Subcutaneous abdominal adipose tissue (tissue), 5 donors: Measurements from ENCODE around the gene TECPR1.

Experiments
- H3K27ac ChIP-seq: one replicate; pipeline ENCODE4 v1.7.0; 2013; ENCODE audit warnings: low read depth, mild to moderate bottlenecking, inconsistent platforms, low read length, moderate library complexity
- H3K27me3 ChIP-seq, 5 donors: one replicate each; pipeline ENCODE4 v1.7.0; 2013; ENCODE audit warnings: low read length in 5 of 5, inconsistent platforms in 1 of 5; ENCODE audit not compliant: control insufficient read depth in 5 of 5, insufficient read depth in 4 of 5
- H3K36me3 ChIP-seq, 5 donors: one replicate each; pipeline ENCODE4 v1.7.0; 2013; ENCODE audit warnings: low read length in 5 of 5; ENCODE audit not compliant: control insufficient read depth in 5 of 5, insufficient read depth in 5 of 5
- H3K4me1 ChIP-seq, 5 donors: one replicate each; pipeline ENCODE4 v1.7.0; 2013; ENCODE audit warnings: low read length in 5 of 5, mild to moderate bottlenecking in 3 of 5, moderate library complexity in 1 of 5; ENCODE audit not compliant: control insufficient read depth in 5 of 5, insufficient read depth in 5 of 5
- H3K4me3 ChIP-seq, 5 donors: one replicate each; pipeline ENCODE4 v1.7.0; 2013; ENCODE audit warnings: low read length in 5 of 5, low read depth in 1 of 5
- H3K9ac ChIP-seq, 5 donors: one replicate each; pipeline ENCODE4 v1.7.0; 2013; ENCODE audit warnings: low read length in 5 of 5, mild to moderate bottlenecking in 4 of 5, moderate library complexity in 3 of 5
- H3K9me3 ChIP-seq, 5 donors: one replicate each; pipeline ENCODE4 v1.7.0; 2013; ENCODE audit warnings: low read length in 5 of 5; ENCODE audit not compliant: control insufficient read depth in 5 of 5
- donor health status: healthy.
- donor health status: healthy.
- donor health status: healthy.
- donor health status: healthy.
- donor health status: healthy.

Gene TECPR1

DNA sequence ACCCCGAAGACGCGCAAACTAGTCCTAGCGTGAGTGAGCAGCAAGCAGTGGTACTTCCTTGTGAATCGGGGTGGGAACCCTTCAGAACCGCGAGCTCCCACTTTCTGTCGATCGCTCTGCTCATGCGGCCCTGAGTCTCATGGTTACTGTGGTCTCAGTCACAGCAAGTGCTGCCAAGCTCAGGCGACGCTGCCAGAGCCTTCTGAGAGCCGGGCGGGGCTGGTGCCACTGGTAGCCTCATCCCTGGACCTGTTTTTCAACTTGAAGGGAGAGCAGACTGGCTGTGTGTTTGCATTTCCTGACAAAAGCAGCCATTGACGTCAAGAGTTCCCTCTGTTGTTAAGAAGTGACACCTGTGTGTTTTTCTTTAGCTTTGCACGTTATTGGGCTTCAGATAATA lies 73.7 kb downstream of the TECPR1 start:
- H3K36me3 ChIP-seq: peaks cover 14 to 37% (median 24%) of the 10 kb centered on the region in 5 donors
- no peak overlapping the region for H3K27ac ChIP-seq
- no peak overlapping the region for H3K9ac ChIP-seq

DNA sequence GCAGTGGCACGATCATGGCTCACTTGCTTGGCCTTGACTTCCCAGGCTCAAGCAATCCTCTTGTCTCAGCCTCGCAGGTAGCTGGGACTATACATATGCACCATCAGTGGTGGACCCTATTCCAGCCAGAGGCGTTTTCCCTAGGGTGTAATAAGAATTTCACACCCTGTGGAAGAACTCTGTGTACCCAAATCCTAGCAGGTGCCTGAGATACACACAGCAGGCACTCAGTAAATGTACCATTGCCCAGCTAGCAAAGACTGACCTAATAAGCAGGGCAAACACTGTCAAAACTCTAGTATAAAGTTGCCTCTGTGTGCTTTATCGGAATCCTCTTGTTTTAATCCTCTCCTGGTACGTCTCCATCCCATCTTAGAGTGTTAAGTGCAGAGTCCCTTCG lies 74.5 kb downstream of the TECPR1 start:
- H3K4me3 ChIP-seq: no peak overlapping the region
- H3K27ac ChIP-seq: no peak overlapping the region
- H3K4me1 ChIP-seq: no peaks in the 10 kb centered on the region
- no peaks in the 10 kb centered on the region for H3K27me3 ChIP-seq
- H3K9ac ChIP-seq: no peak overlapping the region
- no peaks in the 10 kb centered on the region for H3K9me3 ChIP-seq
- H3K36me3 ChIP-seq: peaks cover 14 to 37% (median 24%) of the 10 kb centered on the region in 5 donors

More for the DNA sequence above, 73.7 kb downstream of the TECPR1 start:
- Histone ChIP-seq H3K4me1 (no peaks in the 10 kb centered on the region), H3K4me3 (no peak overlapping the region), H3K27me3 (no peaks in the 10 kb centered on the region), H3K9me3 (no peaks in the 10 kb centered on the region)

DNA sequence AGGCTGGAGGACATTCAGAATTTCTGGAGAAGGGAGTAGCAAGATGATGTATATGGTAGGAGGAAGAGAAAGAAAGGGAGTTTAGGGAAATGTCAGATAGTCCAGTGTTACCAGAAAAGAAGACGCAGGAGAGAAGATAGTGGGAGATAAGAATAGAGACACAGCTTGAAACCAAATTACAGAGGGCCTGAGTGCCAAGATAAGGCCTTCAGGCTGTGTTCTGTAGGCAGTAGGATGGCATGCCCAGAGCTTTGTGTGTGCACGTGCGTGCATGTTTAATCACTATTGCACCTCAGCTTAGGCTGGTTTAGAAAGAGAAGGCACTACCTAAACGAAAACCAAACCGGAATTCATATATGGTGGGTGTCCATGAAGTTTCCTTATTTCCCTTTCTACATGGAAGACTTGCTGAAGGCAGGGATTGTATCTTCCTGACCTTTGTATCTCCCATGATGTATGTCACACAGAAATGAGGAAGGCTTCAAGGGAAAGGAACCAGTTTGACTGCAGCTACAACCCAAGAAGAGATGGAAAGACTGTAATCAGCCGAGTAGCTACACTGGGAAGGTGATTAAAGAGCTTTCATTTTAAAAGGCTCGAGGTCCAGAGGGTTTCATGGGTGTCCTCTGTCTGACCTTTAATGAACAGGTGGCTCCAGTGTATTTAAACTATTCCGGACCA lies 76.6 kb downstream of the TECPR1 start:
- H3K4me1 ChIP-seq: no peaks in the 10 kb centered on the region
- no peak overlapping the region for H3K4me3 ChIP-seq
- H3K36me3 ChIP-seq: peaks cover 14 to 46% (median 34%) of the 10 kb centered on the region in 5 donors
- H3K9me3 ChIP-seq: no peaks in the 10 kb centered on the region
- no peaks in the 10 kb centered on the region for H3K27me3 ChIP-seq
- H3K9ac ChIP-seq: no peak overlapping the region
- no peak overlapping the region for H3K27ac ChIP-seq

DNA sequence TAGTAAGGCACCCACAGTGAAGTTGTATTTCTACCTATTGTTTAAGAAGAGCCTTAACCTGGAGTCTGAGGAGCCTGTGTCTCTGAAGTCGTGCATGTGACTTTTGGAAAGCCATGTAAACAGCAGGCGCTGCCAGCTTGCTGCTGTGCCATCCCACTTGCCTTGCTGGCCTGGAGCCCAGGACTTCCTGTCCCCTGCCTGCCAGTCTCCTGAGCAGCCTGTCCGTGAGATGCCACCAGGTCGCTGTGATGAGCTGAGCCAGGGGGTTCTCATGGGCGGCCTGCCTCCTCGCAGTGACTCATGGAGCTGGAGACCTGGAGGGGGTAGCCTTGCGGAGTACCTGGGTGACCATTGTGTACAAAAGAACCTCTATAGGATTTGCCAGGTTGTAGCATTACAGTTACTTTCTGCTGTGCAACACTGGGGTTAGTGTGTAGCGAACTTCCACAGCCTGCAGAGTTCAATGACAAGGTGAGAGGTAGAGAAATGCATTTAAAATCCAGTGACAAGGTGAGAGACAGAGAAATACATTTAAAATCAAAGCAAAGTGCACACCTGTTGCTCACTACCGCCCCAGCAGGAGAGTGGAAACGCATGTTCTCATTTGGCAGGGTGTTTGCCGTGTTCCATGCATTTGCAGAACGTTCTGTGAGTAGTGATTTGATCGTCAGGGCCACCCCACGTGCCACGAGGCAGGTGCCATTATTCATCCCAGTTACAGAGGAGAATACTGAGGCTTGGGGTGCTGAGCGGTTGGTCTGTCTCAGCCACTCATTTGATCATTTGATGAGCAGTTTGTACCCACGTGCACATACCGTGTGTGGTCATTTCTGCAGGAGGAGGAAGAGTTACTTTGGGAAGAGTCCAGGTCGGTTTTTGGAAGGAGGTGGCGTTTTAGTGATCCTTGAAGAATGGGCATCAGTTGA lies 77.4 kb downstream of the TECPR1 start:
- no peak overlapping the region for H3K4me3 ChIP-seq
- H3K27me3 ChIP-seq: no peaks in the 10 kb centered on the region
- no peaks in the 10 kb centered on the region for H3K4me1 ChIP-seq
- H3K27ac ChIP-seq: no peak overlapping the region
- H3K9ac ChIP-seq: no peak overlapping the region
- peaks cover 14 to 49% (median 32%) of the 10 kb centered on the region in 5 donors for H3K36me3 ChIP-seq
- H3K9me3 ChIP-seq: no peaks in the 10 kb centered on the region

DNA sequence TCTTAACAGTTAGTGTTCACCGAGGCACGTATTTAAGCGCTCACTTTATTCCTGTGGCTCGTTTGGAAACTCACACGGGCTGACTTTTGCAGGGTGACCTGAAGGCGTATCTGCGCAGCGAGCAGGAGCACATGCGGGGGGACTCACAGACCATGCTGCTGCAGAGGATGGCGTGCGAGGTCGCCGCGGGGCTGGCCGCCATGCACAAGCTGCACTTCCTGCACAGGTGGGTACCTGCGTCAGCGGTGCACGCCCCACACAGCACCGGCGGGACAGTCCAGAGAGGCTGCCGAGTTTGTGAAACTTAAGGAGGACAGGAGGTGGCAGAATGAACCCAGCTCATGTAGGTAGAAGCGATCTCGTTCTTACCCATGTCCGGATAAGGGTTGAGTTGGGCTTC lies 80.6 kb downstream of the TECPR1 start:
- Histone ChIP-seq H3K9me3 (no peaks in the 10 kb centered on the region), H3K4me1 (no peaks in the 10 kb centered on the region), H3K27ac (no peak overlapping the region), H3K27me3 (no peaks in the 10 kb centered on the region), H3K4me3 (no peak overlapping the region), H3K36me3 (peaks cover 9 to 32% (median 24%) of the 10 kb centered on the region in 5 donors), H3K9ac (no peak overlapping the region)

DNA sequence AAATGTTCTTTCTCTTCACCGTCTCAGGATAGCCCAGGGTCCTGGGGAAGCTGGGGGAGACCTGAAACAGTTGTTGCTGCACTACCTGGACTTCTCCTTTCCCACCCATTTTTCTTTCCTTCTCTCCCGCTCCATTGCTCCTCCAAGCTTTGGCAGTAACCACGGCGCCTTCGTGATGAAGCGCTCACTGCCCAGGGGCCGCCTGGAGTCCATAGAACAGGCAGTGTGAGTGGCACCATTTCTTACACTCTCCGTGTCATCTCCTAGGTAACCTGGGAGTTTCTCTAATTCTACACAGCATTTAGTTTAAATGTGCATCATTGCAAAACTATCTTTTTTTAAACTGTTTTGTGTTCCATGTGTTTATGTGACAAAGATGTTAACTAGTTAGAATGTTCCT lies 81.1 kb downstream of the TECPR1 start:
- H3K36me3 ChIP-seq: peaks cover 6 to 32% (median 24%) of the 10 kb centered on the region in 5 donors

DNA sequence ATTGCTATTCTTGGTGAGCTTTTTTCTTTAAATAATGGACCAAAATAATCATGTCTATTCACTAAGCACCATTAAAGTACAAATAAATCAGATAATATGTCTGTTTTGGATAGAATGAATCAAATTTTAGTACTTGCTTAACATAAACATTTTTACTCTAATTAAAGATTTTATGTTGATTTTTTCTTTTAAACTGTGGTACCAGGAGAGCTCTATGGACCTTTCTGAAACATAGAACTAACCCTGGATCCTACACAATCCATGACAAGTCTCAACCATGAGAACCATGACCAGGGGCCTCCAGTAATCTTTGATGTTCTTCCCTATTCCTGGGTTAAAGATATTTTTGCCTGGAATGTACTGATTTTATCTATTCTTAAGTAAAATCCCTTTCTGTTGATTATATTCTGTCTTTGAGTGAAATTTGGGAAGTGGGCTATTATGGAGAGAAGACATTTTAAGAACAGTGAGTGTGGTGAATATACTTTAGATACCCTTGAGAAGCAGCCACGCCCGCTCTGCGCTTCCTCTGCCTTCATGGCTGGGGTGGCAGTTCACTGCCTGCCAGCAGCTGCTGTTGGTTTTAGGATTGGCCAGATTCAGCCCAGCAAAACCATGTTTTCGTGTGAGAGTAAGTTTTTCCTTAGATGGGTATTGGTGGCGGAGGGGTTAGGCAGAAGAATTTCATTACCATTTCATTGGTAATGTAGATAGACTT lies 83.0 kb downstream of the TECPR1 start:
- Histone ChIP-seq H3K4me3 (no peak overlapping the region), H3K36me3 (peaks cover 0 to 20% (median 10%) of the 10 kb centered on the region in 5 donors), H3K9ac (no peak overlapping the region), H3K27me3 (no peaks in the 10 kb centered on the region), H3K9me3 (no peaks in the 10 kb centered on the region), H3K27ac (no peak overlapping the region), H3K4me1 (no peaks in the 10 kb centered on the region)

More for the DNA sequence above, 81.1 kb downstream of the TECPR1 start:
- H3K9me3 ChIP-seq: no peaks in the 10 kb centered on the region
- H3K9ac ChIP-seq: no peak overlapping the region
- no peak overlapping the region for H3K27ac ChIP-seq
- H3K27me3 ChIP-seq: no peaks in the 10 kb centered on the region
- H3K4me3 ChIP-seq: no peak overlapping the region
- no peaks in the 10 kb centered on the region for H3K4me1 ChIP-seq

DNA sequence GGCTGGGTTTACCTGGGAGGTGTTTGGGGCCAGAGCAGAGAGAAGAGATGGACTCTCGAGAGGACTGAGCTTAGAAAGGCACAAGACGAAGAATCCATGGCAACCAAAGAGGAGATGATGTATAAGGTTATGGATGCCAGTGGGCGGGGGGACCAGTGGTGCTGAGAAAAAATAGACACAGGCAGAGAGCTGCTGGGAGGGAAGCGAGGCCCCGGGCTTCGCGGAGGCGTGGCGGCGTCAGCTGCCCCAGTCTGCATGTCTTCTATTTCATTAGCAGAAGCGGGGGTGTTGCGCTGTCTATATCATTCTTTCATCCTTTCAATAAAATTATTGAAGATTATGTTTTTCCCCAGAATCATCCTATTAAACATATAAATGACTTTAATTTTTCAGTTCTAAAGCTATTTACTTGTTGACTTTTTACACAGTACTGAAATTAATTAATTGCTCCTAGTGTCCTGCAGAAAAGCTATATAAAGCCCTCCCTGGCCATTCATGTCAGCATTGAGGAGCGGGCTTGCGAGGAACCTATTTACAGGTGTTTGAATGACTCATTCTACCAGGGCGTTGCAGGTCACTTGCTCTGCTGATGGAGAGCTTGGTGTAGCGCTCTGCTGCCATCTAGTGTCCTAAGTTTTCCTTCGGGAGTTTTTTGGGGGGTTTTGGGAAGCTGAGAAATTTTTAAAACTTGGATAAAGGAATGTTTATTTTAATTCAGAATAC lies 83.7 kb downstream of the TECPR1 start:
- peaks cover 0 to 20% (median 10%) of the 10 kb centered on the region in 5 donors for H3K36me3 ChIP-seq
- H3K27me3 ChIP-seq: no peaks in the 10 kb centered on the region
- no peak overlapping the region for H3K9ac ChIP-seq
- H3K4me3 ChIP-seq: no peak overlapping the region
- no peaks in the 10 kb centered on the region for H3K9me3 ChIP-seq
- no peaks in the 10 kb centered on the region for H3K4me1 ChIP-seq
- H3K27ac ChIP-seq: no peak overlapping the region

DNA sequence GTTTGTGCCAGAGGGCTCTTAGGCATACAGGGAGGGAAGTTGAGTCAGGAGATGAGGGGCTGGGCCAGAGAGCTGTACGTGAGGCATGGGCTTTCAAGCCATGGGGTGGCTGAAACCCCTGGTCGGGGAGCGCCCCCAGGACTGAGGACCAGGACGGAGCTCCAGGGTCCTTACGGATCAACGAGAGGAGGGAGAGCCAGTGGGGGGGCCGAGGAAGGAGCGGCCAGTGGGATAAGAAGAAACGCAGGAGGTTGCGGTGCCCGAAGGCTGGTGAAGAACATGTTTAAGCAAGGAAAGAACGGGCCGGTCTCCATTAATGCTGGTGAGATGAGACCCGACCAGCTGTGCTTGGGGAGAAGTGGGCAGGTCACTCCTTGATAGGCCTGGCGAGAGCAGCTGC lies 84.4 kb downstream of the TECPR1 start:
- no peak overlapping the region for H3K4me3 ChIP-seq
- no peak overlapping the region for H3K9ac ChIP-seq
- peaks cover 0 to 17% (median 10%) of the 10 kb centered on the region in 5 donors for H3K36me3 ChIP-seq
- no peaks in the 10 kb centered on the region for H3K27me3 ChIP-seq
- no peak overlapping the region for H3K27ac ChIP-seq
- H3K9me3 ChIP-seq: no peaks in the 10 kb centered on the region
- H3K4me1 ChIP-seq: no peaks in the 10 kb centered on the region
